EH (cell line): ENCODE results near the gene NBEA.
"Not testable (repeated sequence)": the region's sequence is repeated elsewhere in the genome, so short reads cannot be mapped to it uniquely, and the experiment has no call there.

ENCODE experiments used
- DNase-seq: peaks from one replicate; pipeline ENCODE4 v3.0.0-alpha.2; 2015; ENCODE audit warnings: low read depth

Gene NBEA, protein sequence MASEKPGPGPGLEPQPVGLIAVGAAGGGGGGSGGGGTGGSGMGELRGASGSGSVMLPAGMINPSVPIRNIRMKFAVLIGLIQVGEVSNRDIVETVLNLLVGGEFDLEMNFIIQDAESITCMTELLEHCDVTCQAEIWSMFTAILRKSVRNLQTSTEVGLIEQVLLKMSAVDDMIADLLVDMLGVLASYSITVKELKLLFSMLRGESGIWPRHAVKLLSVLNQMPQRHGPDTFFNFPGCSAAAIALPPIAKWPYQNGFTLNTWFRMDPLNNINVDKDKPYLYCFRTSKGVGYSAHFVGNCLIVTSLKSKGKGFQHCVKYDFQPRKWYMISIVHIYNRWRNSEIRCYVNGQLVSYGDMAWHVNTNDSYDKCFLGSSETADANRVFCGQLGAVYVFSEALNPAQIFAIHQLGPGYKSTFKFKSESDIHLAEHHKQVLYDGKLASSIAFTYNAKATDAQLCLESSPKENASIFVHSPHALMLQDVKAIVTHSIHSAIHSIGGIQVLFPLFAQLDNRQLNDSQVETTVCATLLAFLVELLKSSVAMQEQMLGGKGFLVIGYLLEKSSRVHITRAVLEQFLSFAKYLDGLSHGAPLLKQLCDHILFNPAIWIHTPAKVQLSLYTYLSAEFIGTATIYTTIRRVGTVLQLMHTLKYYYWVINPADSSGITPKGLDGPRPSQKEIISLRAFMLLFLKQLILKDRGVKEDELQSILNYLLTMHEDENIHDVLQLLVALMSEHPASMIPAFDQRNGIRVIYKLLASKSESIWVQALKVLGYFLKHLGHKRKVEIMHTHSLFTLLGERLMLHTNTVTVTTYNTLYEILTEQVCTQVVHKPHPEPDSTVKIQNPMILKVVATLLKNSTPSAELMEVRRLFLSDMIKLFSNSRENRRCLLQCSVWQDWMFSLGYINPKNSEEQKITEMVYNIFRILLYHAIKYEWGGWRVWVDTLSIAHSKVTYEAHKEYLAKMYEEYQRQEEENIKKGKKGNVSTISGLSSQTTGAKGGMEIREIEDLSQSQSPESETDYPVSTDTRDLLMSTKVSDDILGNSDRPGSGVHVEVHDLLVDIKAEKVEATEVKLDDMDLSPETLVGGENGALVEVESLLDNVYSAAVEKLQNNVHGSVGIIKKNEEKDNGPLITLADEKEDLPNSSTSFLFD (N-terminal part only)

DNA sequence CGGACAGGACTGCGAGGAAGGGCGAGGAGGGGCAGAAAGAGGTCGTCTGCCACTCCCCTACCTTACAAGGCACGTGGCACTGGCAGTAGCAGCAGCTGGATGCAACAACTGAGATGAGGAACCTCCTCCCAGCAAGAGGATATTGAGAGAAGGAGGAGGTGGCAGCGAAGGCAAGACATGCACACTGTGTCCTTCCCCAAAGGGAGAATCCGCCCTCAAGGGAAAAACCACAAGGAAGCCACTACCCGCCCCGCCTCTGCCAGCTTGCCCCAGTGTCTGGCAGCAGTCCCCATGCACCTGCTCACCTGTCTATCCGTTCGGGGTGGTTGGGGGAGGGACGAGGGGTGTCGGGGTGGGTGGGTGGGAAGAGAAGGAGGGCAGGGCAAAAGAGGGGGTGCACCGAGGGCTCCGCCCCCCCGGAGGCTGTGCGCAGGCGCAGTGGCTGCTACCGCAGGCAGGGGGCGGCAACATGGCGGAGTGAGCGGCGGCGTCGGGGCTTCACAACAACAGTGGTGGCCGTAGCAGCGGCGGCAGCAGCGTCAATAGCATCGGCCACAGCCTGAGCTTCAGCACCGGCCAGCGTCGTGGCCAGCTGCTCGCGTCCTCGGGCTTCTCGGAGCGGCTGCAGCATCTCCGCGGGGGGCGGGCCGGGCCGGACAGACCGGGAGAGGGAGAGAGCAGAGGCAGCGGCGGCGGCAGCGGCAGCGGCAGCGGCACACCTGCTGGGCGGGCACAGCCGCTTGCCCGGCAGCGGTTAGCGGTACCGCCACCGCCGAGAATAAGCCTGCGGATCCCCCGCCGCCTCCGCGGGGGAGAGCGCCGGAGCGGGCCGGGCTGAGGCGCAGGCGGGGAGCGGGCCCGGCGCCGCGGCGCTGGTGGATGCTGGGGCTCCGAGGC, at the start of gene NBEA:
Gene NBEA, plus strand, starts transcription at position 436 of the 897 bp plus-strand sequence. CDS start 551 bp downstream, outside the sequence.
- peak; percentile 68 for DNase-seq

- DNase-seq, result no peak
These were observed 47.3 kb upstream of the NBEA start for GRCh38 chr13:34894756-34895155.

GRCh38 chr13:34897220-34897619, 44.9 kb upstream of the NBEA start:
- no peak for DNase-seq

DNA sequence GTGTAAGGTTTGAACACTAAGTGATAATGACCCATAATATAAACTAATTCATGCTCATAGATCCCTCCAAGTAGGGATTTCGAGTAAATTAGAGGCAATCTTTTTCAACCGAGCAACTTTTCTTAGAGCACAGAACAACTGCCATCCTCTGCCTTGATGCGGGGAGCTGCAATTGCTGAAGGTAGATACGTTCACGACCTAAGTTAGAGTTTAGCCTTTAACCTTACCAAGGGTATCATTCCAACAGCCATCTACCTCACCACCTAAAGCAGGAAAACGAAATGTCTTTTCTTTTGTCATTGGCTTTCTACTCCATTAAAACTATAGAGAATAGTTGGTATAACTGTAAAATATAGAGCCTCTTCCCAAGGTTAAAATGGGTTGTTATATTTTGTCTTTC, 42.2 kb upstream of the NBEA start:
- no peak for DNase-seq

DNA sequence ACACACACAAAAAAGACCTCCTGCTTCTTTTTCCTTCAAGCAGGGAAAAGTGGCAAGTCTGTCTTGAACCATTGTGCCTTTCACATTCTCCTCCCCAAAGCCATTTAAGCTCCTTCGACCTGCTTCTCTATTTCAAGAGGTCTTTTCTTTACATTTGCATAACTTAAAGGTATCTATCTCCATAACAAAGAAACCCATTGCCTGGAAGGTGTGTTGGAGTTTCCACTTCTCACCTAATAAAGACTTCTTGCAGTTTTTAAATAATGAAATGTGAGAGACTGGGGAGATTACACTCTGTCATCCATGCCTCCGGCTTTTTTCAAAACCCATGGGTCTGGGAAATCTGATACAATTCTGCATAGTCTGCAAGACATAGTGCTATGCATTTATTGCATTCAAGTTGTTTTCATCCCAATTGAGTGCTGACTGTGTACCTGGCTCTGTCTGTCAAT, 41.8 kb upstream of the NBEA start:
- DNase-seq, result no peak

GRCh38 chr13:34901572-34901971, 40.5 kb upstream of the NBEA start:
- DNase-seq, result no peak

GRCh38 chr13:34911159-34911558, 30.9 kb upstream of the NBEA start:
- DNase-seq, result no peak

GRCh38 chr13:34913040-34913439, 29.0 kb upstream of the NBEA start:
- DNase-seq, result peak; percentile 18

- peak; percentile 8 for DNase-seq
These were observed 27.7 kb upstream of the NBEA start for GRCh38 chr13:34914416-34914815.

DNA sequence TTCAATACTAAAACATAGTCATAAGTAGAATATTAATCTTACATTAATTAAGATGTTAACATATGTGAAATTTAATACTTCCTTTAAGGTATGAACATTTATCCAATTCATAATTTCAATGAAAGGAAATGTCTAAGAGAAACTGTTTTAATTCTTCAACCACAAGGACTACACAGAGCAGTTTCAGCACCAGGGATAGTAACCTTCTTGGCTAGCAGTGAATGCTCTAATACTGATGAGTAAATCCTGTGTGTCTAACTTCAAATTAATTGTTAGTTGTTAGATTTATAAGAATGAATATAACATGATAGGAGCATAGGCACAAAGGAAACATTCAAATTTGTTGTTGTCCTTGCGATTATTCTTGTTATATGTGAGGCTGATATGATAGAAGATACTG, 15.6 kb upstream of the NBEA start:
- peak; percentile 58 for DNase-seq

DNA sequence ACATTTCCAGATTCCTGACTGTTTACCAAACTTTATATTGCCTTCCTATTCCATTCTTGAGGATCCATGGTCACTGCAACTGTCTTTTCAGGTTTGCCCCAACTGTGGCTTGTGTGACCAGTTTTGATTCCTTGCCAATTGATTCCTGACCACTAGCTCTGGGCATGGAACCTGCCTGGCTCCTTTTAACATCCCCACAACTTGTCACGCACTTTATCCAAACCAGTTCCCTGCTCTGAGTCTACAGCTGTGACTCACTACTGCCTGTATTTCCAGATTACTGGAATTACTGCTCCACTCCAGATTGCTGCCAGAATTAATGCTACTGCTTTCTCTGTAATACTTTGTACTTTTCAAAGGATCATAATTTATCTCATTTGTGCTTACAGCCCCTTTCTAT, 13.4 kb upstream of the NBEA start:
- DNase-seq, result not testable (repeated sequence)

DNA sequence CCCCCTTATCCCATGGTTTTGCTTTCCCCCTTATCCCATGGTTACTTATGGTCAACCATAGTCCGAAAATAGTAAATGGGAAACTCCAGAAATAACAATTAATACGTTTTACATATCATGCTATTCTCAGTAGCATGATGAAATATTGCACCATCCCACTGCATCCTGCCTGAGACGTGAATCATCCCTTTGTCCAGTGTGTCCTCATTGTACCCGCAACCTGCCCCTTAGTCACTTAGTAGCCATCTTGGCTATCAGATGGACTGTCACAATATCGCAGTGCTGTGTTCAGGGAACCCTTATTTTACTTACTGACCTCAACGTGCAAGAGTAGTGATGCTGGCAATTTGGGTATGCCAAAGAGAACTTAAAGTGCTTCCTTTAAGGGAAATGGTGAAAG, 10.5 kb upstream of the NBEA start:
- DNase-seq, result peak; percentile 39

DNA sequence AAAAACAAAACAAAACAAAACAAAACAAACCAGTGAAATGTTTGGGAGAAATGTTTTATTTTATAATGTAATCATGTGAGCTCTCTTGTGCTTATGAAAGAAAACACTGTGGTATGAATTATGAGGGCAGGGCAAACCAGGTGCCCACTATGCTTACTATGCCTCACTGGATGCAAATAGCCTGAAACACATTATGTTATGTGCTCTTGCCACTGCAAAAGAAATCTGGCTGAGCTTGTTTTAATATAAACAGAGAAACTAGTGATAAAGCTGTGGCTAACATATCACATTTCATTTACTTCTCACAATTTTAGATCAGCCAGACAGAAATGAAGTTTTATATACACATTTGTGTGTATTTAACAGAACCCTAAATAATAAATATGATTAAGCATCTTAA, 8.7 kb upstream of the NBEA start:
- no peak for DNase-seq

- no peak for DNase-seq
These were observed 8.3 kb upstream of the NBEA start for GRCh38 chr13:34933786-34934185.

- no peak for DNase-seq
These were observed 6.2 kb upstream of the NBEA start for GRCh38 chr13:34935841-34936240.

GRCh38 chr13:34939771-34940170, 2.3 kb upstream of the NBEA start:
- no peak for DNase-seq

GRCh38 chr13:34941436-34941834, 635 bp upstream of the NBEA start:
- no peak for DNase-seq

- DNase-seq, result peak; percentile 3
These were observed 814 bp downstream of the NBEA start for GRCh38 chr13:34942732-34943435.

GRCh38 chr13:34943436-34944273, 1.6 kb downstream of the NBEA start:
- no peak for DNase-seq

- no peak for DNase-seq
These were observed 2.2 kb downstream of the NBEA start for GRCh38 chr13:34944274-34944634.
